HG02623 (cell line): ENCODE data around the gene ANTXR2.

Experiments used
- ATAC-seq: cut with Tn5 transposase; IDR thresholded peaks from one replicate; pipeline ENCODE4 v1.9.1; 2021; ENCODE audit warnings: moderate library complexity; ENCODE audit not compliant: unreplicated experiment

The ANTXR2 gene

GRCh38 chr4:79875344-79875899, 197.6 kb downstream of the ANTXR2 start:
- ATAC-seq = no peak

GRCh38 chr4:79874197-79874596, 198.8 kb downstream of the ANTXR2 start:
- ATAC-seq = no peak

GRCh38 chr4:79872738-79873137, 200.3 kb downstream of the ANTXR2 start:
- no peak for ATAC-seq

GRCh38 chr4:79871961-79872360, 201.1 kb downstream of the ANTXR2 start:
- ATAC-seq = no peak

- no peak for ATAC-seq
These were observed 203.3 kb downstream of the ANTXR2 start for GRCh38 chr4:79869597-79870237.

GRCh38 chr4:79865201-79865597, 207.8 kb downstream of the ANTXR2 start:
- ATAC-seq = no peak

- no peak for ATAC-seq
These were observed 208.4 kb downstream of the ANTXR2 start for GRCh38 chr4:79864500-79865200.

GRCh38 chr4:79863333-79863732, 209.7 kb downstream of the ANTXR2 start:
- no peak for ATAC-seq

- no peak for ATAC-seq
These were observed 210.2 kb downstream of the ANTXR2 start for GRCh38 chr4:79862821-79863220.

GRCh38 chr4:79857811-79858210, 215.2 kb downstream of the ANTXR2 start:
- ATAC-seq = no peak

GRCh38 chr4:79856196-79856595, 216.8 kb downstream of the ANTXR2 start:
- no peak for ATAC-seq

GRCh38 chr4:79854856-79855502, 218.1 kb downstream of the ANTXR2 start:
- ATAC-seq = no peak

GRCh38 chr4:79852305-79852730, 220.7 kb downstream of the ANTXR2 start:
- ATAC-seq = no peak

GRCh38 chr4:79851625-79852304, 221.3 kb downstream of the ANTXR2 start:
- no peak for ATAC-seq
